ENCODE measurements around the gene PPP4R4.
"Not testable (repeated sequence)": the region's sequence is repeated elsewhere in the genome, so short reads cannot be mapped to it uniquely, and the experiment has no call there.

The PPP4R4 gene

DNA sequence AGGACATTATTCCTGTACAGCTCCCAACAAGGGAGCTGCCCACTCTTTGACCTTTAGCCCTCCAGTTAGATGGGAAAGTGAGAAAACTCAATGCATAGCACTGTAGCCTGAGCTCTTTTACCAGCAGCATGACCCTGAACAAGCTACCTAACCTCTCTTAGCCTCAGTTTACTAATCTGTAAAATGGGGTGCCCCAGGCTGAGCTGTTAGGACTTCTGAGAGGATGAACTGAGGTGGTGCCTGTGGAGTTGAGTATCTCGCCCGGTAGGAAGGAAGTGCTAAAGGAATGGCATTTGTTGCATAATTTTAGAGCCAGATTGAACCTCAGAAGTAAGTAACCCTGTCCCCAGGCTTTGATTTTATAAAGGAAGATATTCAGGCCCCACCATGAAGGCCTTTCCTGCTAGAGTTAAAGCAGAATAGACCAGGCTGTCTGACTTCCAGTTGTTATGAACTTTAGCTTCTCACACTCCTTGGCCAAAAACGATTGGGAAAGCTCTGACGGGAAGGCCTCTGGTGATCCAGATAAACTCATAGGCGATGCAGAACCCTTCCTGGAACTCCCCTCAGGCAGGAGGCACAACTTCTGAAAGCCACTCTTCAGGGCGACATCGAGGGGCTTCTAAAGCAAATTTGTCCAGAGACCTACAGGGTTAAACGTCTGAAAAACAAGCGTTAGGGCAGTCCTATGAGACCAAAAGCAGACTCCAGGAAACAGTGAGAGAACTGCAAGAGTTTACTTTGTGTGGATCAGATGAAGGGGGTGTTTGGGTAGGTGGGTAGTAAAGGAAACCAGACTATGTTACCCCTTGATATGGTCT lies 121.4 kb downstream of the PPP4R4 start:
- H3K27me3 Mint-ChIP-seq, result peaks cover 49% of the 10 kb centered on the region
- no peaks in the 10 kb centered on the region for H3K9me3 Mint-ChIP-seq
- ATAC-seq (replicated peaks; ENCODE audit: extremely low read depth, poor library complexity, severe bottlenecking) (no peak), DNase-seq (ENCODE audit: low spot score in 2 of 2) (no peak)
- H3K4me1 Mint-ChIP-seq, result no peaks in the 10 kb centered on the region
- H3K27ac Mint-ChIP-seq (ENCODE audit: low read depth), result no peak overlapping the region
- no peaks in the 10 kb centered on the region for H3K36me3 Mint-ChIP-seq (ENCODE audit: insufficient read depth)
- H3K4me3 Mint-ChIP-seq, result no peak overlapping the region

DNA sequence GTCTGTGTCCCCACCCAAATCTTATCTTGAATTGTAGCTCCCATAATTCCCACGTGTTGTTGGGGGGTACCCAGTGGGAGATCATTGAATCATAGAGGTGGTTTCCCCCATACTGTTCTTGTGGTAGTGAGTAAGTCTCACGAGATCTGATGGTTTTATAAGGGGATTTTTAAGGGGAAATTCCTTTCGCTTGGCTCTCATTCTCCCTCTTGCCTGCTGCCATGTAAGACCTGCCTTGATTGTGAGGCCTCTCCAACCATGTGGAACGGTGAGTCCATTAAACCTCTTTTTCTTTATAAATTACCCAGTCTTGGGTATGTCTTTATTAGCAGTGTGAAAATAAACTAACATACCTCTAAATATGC lies 122.0 kb downstream of the PPP4R4 start:
- H3K4me3 Mint-ChIP-seq; ATAC-seq (replicated peaks; ENCODE audit: extremely low read depth, poor library complexity, severe bottlenecking); H3K4me1 Mint-ChIP-seq; DNase-seq (ENCODE audit: low spot score in 2 of 2); H3K9me3 Mint-ChIP-seq; H3K27ac Mint-ChIP-seq (ENCODE audit: low read depth); H3K36me3 Mint-ChIP-seq (ENCODE audit: insufficient read depth): not testable (repeated sequence)
- H3K27me3 Mint-ChIP-seq, result peaks cover 49% of the 10 kb centered on the region

DNA sequence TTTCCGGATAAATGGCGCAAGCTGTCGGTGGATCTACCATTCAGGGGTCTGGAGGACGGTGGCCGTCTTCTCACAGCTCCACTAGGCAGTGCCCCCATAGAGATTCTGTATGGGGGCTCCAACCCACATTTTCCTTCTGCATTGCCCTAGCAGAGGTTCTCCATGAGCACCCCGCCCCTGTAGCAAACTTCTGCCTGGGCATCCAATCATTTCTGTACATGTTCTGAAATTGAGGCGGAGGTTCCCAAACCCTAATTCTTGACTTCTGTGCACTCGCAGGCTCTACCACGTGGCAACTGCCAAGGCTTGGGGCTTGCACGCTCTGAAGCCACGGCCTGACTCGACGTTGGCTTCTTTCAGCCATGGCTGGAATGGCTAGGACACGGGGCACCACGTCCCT lies 124.0 kb downstream of the PPP4R4 start:
- H3K27me3 Mint-ChIP-seq, result peaks cover 49% of the 10 kb centered on the region
- H3K4me3 Mint-ChIP-seq, result no peak overlapping the region

DNA sequence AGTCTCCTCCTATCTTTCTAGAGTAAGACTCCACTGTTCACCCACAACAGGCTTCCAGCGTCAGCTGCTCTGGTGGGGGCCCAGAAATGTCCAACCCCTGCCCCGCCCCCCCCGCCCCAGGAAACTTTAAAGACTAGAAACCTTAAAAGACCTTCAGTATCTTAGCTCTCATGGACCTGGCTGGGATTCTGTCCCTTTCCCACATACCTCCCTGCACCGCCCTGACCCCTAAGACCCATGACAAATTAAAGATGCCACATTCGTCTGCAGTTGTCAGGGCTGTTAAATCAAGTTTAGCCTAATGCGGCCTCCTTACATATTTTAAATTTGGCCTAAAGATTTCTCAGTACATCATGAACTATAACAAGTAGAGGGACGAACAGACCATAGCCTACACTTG lies 129.0 kb downstream of the PPP4R4 start:
- ATAC-seq (replicated peaks; ENCODE audit: extremely low read depth, poor library complexity, severe bottlenecking) (no peak), DNase-seq (ENCODE audit: low spot score in 2 of 2) (no peak)
- Mint-ChIP-seq H3K27ac (ENCODE audit: low read depth) (no peak overlapping the region), H3K4me1 (no peaks in the 10 kb centered on the region), H3K4me3 (no peak overlapping the region), H3K36me3 (ENCODE audit: insufficient read depth) (peaks cover 1% of the 10 kb centered on the region), H3K9me3 (peaks cover 5% of the 10 kb centered on the region), H3K27me3 (peaks cover 20% of the 10 kb centered on the region)

More for the DNA sequence above, 124.0 kb downstream of the PPP4R4 start:
- Mint-ChIP-seq H3K9me3 (no peaks in the 10 kb centered on the region), H3K27ac (ENCODE audit: low read depth) (no peak overlapping the region), H3K4me1 (no peaks in the 10 kb centered on the region), H3K36me3 (ENCODE audit: insufficient read depth) (no peaks in the 10 kb centered on the region)
- DNase-seq (ENCODE audit: low spot score in 2 of 2), result no peak
- ATAC-seq (replicated peaks; ENCODE audit: extremely low read depth, poor library complexity, severe bottlenecking), result no peak

DNA sequence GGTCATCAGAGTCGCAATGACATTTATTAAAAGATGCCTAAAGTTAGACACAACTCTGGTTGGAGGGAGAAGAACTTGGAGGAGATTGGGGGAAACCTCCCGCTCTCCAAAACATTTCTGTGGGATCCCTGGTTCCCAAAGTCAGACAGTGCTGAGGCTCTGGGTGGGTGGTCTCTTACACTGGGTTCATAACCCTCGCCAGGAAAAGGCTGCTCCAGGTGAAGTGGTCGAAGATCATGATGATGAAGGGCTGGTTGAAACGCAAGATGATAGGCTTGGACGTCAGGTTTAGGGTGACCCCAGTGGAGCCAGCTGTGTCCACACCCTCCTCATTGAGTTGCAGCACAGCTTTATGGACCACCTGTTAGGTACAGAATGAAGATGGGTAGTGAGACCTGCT lies 130.1 kb downstream of the PPP4R4 start:
- peaks cover 1% of the 10 kb centered on the region for H3K36me3 Mint-ChIP-seq (ENCODE audit: insufficient read depth)
- no peak overlapping the region for H3K4me3 Mint-ChIP-seq
- H3K9me3 Mint-ChIP-seq, result peaks cover 12% of the 10 kb centered on the region
- DNase-seq (ENCODE audit: low spot score in 2 of 2) (no peak), ATAC-seq (replicated peaks; ENCODE audit: extremely low read depth, poor library complexity, severe bottlenecking) (no peak)
- no peak overlapping the region for H3K27ac Mint-ChIP-seq (ENCODE audit: low read depth)
- H3K4me1 Mint-ChIP-seq, result no peaks in the 10 kb centered on the region
- peaks cover 20% of the 10 kb centered on the region for H3K27me3 Mint-ChIP-seq

DNA sequence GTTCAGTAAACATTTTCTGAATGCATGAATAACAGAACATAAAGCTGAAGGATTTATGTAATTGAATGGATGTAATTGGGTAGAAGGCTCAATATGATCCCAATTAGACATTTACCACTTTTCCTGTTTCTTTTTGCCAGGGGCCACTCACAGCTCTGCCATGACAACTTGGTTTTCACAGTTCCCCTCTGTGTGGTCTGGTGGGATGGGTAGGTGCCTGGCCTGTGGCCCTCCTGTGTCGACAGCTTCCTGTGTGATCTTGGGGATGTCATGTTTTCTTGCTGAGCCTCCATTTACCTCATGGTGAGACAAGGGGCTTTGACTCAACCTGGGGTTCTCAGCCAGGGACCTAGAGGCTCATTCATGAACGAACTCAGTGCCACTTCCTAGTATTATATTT lies 131.5 kb downstream of the PPP4R4 start:
- Mint-ChIP-seq H3K27me3 (peaks cover 19% of the 10 kb centered on the region), H3K9me3 (peaks cover 12% of the 10 kb centered on the region), H3K36me3 (ENCODE audit: insufficient read depth) (peaks cover 1% of the 10 kb centered on the region), H3K4me1 (no peaks in the 10 kb centered on the region), H3K4me3 (no peak overlapping the region), H3K27ac (ENCODE audit: low read depth) (no peak overlapping the region)
- ATAC-seq (replicated peaks; ENCODE audit: extremely low read depth, poor library complexity, severe bottlenecking) (no peak), DNase-seq (ENCODE audit: low spot score in 2 of 2) (no peak)

DNA sequence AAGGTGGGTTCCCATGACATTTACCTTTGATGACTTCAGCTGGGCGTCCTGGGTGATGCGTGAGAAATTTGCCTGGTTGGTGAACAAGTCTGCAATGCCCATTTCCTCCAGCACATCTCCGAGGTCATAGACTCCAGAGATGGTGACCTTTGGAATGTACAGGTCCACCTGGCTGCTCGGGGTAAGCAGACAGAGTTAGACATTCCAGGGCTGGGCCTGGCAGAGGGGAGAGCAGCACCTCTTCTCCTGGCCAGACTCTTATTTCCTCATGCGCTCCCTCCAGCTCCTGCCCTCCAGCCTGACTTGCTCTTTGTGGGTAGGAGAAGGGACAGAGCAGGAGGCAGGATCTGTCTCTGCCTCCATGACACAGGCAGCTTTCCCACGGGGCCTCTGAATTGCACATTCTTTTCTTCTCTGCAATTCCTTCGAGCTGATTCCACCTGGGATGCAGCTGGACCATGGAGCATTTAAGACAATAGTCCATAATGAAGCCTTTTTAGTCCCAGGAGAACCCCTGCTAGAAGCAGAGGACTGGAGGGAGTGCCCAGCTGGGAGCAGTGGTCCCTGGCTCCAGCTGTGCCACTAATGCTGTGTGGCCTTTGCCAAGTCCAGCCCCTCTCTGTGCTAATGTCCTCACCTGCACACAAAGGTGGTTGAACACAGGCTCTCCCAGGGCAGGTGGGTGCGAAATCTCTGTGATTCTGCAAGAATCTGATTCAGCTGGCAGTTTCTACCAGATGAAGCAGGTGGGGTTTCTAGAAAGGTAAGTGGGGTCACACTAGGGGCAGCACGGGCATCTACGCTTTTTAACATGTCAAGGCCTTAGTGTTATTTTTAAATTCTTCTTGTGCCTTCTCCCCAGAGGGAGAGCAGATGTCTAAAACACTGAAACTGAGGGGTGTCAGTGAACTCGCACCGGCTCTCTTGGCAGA lies 132.2 kb downstream of the PPP4R4 start:
- H3K9me3 Mint-ChIP-seq, result peaks cover 12% of the 10 kb centered on the region
- peaks cover 19% of the 10 kb centered on the region for H3K27me3 Mint-ChIP-seq
- H3K4me3 Mint-ChIP-seq, result no peak overlapping the region
- peaks cover 1% of the 10 kb centered on the region for H3K36me3 Mint-ChIP-seq (ENCODE audit: insufficient read depth)
- DNase-seq (ENCODE audit: low spot score in 2 of 2), result no peak
- H3K27ac Mint-ChIP-seq (ENCODE audit: low read depth), result no peak overlapping the region
- H3K4me1 Mint-ChIP-seq, result no peaks in the 10 kb centered on the region
- no peak for ATAC-seq (replicated peaks; ENCODE audit: extremely low read depth, poor library complexity, severe bottlenecking)

DNA sequence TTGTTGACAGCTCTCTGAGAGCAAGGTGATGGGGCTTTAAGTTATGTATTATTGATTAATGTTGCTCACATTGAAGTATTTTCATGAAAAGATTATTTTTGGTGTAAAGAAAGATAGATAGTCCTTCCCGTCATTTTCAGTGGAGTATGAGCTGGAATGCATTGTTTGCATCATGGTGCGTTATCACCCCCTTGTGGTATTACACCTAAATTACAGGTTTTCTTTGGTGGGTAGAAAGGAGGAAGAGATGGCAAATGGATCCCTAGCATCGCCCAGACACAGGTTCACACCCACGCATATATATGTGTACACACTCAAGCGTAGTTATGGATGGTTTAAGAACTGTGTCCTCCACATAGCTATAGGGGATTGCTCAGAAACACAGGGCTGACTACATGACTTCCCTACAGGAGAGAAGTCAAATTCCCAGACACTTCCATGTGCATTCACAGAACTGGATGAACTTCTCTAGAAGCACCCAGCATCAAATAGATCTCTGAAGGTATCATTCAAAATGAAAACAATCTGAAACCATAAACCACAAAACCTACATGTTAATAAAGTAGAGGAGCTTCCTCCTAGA lies 133.4 kb downstream of the PPP4R4 start:
- H3K27ac Mint-ChIP-seq (ENCODE audit: low read depth), result no peak overlapping the region
- ATAC-seq (replicated peaks; ENCODE audit: extremely low read depth, poor library complexity, severe bottlenecking) (no peak), DNase-seq (ENCODE audit: low spot score in 2 of 2) (no peak)
- H3K27me3 Mint-ChIP-seq, result peaks cover 19% of the 10 kb centered on the region
- H3K9me3 Mint-ChIP-seq, result peaks cover 12% of the 10 kb centered on the region
- peaks cover 1% of the 10 kb centered on the region for H3K36me3 Mint-ChIP-seq (ENCODE audit: insufficient read depth)
- no peaks in the 10 kb centered on the region for H3K4me1 Mint-ChIP-seq
- H3K4me3 Mint-ChIP-seq, result no peak overlapping the region

DNA sequence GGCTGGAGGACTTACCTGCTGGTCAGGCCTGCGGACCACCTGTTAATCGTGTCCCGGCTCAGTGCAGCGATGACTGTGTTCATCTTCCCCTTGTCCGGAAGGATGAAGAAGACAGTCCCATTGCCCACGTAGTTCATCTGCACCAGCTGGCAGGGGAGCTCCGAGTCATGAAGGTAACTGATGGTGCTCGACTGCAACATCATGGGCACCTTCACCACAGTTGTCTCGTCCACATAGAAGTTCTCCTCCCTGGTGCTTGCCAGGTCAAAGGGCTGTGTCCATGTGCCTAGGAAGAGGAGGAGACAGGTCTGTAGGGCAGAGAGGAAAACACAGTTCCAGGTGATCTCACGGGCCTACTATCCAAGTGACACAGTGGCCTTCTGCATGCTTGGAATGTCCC lies 135.6 kb downstream of the PPP4R4 start:
- Mint-ChIP-seq H3K4me1 (no peaks in the 10 kb centered on the region), H3K27ac (ENCODE audit: low read depth) (no peak overlapping the region), H3K36me3 (ENCODE audit: insufficient read depth) (no peaks in the 10 kb centered on the region), H3K4me3 (no peak overlapping the region), H3K9me3 (peaks cover 12% of the 10 kb centered on the region), H3K27me3 (peaks cover 19% of the 10 kb centered on the region)
- DNase-seq (ENCODE audit: low spot score in 2 of 2) (no peak), ATAC-seq (replicated peaks; ENCODE audit: extremely low read depth, poor library complexity, severe bottlenecking) (no peak)

DNA sequence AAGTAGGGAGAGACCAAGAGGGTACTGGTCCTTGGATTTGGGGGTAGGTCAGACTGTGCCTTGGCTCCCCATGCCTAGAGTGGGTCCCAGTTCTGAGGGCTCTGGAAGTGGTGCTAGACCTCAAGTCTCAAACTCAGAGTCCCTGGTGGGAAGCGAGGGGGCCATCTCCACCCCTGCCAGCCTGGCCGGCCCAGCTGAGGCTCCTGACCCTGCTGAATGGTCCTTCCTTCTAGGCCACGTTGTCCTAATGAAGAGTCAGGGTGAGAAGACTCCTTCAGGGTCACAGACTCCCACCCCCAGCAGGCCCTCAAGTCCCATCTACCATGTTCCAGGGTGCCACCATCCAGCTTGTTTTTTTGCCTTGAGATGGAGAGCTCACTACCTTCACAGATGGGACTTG lies 136.1 kb downstream of the PPP4R4 start:
- H3K27me3 Mint-ChIP-seq, result peaks cover 19% of the 10 kb centered on the region
- H3K4me3 Mint-ChIP-seq, result no peak overlapping the region
- DNase-seq (ENCODE audit: low spot score in 2 of 2), result no peak
- ATAC-seq (replicated peaks; ENCODE audit: extremely low read depth, poor library complexity, severe bottlenecking), result no peak
- H3K9me3 Mint-ChIP-seq, result peaks cover 12% of the 10 kb centered on the region
- H3K36me3 Mint-ChIP-seq (ENCODE audit: insufficient read depth), result no peaks in the 10 kb centered on the region
- no peak overlapping the region for H3K27ac Mint-ChIP-seq (ENCODE audit: low read depth)
- no peaks in the 10 kb centered on the region for H3K4me1 Mint-ChIP-seq

DNA sequence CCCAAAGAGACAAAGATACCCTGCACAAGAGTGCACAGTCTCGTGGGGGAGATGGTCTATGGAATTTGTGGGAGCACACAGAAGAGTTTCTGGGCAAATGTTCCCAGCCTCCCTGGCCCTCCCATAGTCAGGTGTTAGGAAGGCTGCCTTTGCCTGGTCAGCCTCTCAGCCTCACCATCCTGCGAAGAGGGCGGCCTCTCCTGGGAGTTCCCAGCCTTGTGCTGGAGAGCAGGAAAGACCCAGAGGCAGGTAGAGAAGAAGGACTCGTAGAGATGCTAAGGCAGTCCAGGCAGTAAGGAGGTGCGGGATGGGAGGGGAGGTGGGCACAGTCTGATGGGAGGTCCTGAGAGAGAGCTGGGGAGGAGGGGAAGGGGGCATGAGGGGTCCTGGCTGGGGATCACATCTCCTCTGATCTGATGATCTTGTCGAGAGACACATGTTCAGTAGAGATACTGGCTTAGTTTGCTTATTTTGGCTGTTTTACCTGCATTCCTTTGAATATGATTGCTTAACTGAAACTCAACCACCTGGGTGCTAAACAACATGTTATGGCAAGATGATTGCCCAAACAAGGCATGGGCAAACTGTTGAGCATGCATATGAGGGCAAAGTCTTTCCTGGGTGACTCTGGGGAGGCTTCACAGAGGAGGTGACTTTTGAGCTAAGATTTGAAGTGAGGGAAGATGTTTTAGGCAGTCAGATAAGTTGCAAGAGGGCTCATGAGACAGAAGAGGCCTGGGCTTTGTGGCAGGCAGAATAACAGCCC lies 138.5 kb downstream of the PPP4R4 start:
- Mint-ChIP-seq H3K27ac (ENCODE audit: low read depth) (no peak overlapping the region), H3K4me3 (no peak overlapping the region), H3K4me1 (no peaks in the 10 kb centered on the region), H3K9me3 (peaks cover 7% of the 10 kb centered on the region), H3K36me3 (ENCODE audit: insufficient read depth) (no peaks in the 10 kb centered on the region), H3K27me3 (peaks cover 19% of the 10 kb centered on the region)
- DNase-seq (ENCODE audit: low spot score in 2 of 2) (no peak), ATAC-seq (replicated peaks; ENCODE audit: extremely low read depth, poor library complexity, severe bottlenecking) (no peak)

DNA sequence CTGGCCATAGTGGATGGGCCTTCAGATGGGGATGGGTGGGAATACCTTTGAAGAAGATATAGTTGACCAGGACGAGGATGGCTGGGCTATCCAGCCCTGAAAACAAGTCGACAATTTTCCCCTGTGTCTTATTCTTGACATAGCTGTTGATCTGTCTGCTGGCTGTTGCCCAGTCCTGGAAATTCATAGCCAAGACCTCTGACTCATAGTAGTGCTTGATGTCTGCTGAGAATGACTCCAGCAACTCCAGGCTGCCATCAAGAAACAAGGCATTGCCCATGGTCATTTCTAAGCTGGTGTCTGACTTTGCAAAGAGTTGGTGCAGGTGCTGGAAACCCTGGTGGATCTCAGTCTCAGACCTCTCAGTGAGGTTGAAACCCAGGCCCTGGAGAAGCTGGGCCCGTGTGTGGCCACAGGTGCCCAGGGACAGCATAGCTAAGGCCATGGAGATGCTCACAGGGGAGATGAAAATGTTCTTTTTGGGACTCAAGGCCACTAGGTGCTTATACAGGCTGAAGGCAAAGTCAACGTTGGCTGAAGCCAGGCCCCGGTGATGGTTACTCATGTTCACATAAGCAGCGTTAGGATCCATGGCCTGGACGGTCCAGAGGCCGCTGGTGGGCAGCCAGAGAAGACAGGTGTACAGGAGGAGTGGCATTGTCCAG lies 140.0 kb downstream of the PPP4R4 start:
- no peak overlapping the region for H3K27ac Mint-ChIP-seq (ENCODE audit: low read depth)
- ATAC-seq (replicated peaks; ENCODE audit: extremely low read depth, poor library complexity, severe bottlenecking), result no peak
- H3K4me3 Mint-ChIP-seq, result no peak overlapping the region
- no peak for DNase-seq (ENCODE audit: low spot score in 2 of 2)
- H3K27me3 Mint-ChIP-seq, result peaks cover 4% of the 10 kb centered on the region
- H3K4me1 Mint-ChIP-seq, result no peaks in the 10 kb centered on the region
- no peaks in the 10 kb centered on the region for H3K9me3 Mint-ChIP-seq
- H3K36me3 Mint-ChIP-seq (ENCODE audit: insufficient read depth), result no peaks in the 10 kb centered on the region

All from central memory CD8-positive, alpha-beta T cell (primary cell).